Measurements from ENCODE around the gene PPP1R16B.

PPP1R16B gene

GRCh38 chr20:38889050-38889449 lies 83.6 kb downstream of the PPP1R16B start:
- no peak overlapping the region for H3K4me3 ChIP-seq (ENCODE audit: low read length)
- TF ChIP-seq CTCF (conservative IDR thresholded peaks at IDR 0.05; ENCODE audit: low read depth, low read length), result no peak
- DNase-seq (ENCODE audit: low read depth), result no peak

- DNase-seq (ENCODE audit: low read depth), result no peak
- H3K4me3 ChIP-seq (ENCODE audit: low read length), result no peak overlapping the region
- no peak for TF ChIP-seq CTCF (conservative IDR thresholded peaks at IDR 0.05; ENCODE audit: low read depth, low read length)
Observed at GRCh38 chr20:38889792-38890496, 84.4 kb downstream of the PPP1R16B start.

GRCh38 chr20:38890497-38890818 lies 85.0 kb downstream of the PPP1R16B start:
- no peak for TF ChIP-seq CTCF (conservative IDR thresholded peaks at IDR 0.05; ENCODE audit: low read depth, low read length)
- H3K4me3 ChIP-seq (ENCODE audit: low read length), result no peak overlapping the region
- no peak for DNase-seq (ENCODE audit: low read depth)

GRCh38 chr20:38892091-38892981 lies 86.8 kb downstream of the PPP1R16B start:
- DNase-seq (ENCODE audit: low read depth), result no peak
- H3K4me3 ChIP-seq (ENCODE audit: low read length), result no peak overlapping the region
- TF ChIP-seq CTCF (conservative IDR thresholded peaks at IDR 0.05; ENCODE audit: low read depth, low read length), result no peak

- TF ChIP-seq CTCF (conservative IDR thresholded peaks at IDR 0.05; ENCODE audit: low read depth, low read length), result no peak
- H3K4me3 ChIP-seq (ENCODE audit: low read length), result no peak overlapping the region
- no peak for DNase-seq (ENCODE audit: low read depth)
Observed at GRCh38 chr20:38893056-38893564, 87.6 kb downstream of the PPP1R16B start.

- TF ChIP-seq CTCF (conservative IDR thresholded peaks at IDR 0.05; ENCODE audit: low read depth, low read length), result peak; percentile 95
- no peak overlapping the region for H3K4me3 ChIP-seq (ENCODE audit: low read length)
- DNase-seq (ENCODE audit: low read depth), result no peak
Observed at GRCh38 chr20:38893565-38894090, 88.1 kb downstream of the PPP1R16B start.
